HG02798 (cell line): ENCODE measurements around the gene PGRMC2.
A peak's percentile ranks its signal among the peaks of the same experiment; 100 is the strongest.

Experiments
- ATAC-seq: cut with Tn5 transposase; IDR thresholded peaks from one replicate; pipeline ENCODE4 v1.9.1; 2021; ENCODE audit warnings: mild to moderate bottlenecking; ENCODE audit not compliant: unreplicated experiment, poor library complexity

The PGRMC2 gene

DNA sequence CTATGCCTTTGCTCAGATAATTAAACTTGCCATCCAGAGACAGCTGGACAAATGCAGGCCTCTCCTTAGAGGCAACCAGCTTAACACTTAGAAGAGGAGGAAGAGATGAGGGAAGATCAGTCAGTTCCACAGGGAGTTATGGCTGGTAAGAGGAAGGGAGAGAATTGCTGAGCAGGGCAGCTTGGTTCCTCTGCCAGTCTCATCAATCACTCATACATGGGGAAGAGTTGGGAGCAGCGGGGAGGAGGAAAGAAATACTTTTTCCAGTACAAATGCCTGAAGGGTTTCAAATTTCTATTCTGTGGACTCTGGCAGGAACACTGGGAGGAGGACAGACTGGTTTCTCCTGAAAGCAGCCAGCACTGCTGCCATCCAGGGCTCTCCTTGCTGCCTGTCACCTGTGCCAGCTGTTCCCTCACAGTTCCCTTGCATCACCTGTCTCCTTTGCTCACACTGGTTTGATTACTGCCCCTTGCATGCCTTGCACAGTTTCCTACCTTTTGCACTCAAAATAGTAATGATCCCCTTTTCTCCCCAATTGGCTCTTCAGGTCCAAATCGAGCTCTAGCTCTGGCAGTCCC, 59.5 kb downstream of the PGRMC2 start:
- no peak for ATAC-seq

GRCh38 chr4:128225148-128225547, 62.5 kb downstream of the PGRMC2 start:
- ATAC-seq, result no peak

- no peak for ATAC-seq
Measured at GRCh38 chr4:128221586-128221985, 66.0 kb downstream of the PGRMC2 start.

DNA sequence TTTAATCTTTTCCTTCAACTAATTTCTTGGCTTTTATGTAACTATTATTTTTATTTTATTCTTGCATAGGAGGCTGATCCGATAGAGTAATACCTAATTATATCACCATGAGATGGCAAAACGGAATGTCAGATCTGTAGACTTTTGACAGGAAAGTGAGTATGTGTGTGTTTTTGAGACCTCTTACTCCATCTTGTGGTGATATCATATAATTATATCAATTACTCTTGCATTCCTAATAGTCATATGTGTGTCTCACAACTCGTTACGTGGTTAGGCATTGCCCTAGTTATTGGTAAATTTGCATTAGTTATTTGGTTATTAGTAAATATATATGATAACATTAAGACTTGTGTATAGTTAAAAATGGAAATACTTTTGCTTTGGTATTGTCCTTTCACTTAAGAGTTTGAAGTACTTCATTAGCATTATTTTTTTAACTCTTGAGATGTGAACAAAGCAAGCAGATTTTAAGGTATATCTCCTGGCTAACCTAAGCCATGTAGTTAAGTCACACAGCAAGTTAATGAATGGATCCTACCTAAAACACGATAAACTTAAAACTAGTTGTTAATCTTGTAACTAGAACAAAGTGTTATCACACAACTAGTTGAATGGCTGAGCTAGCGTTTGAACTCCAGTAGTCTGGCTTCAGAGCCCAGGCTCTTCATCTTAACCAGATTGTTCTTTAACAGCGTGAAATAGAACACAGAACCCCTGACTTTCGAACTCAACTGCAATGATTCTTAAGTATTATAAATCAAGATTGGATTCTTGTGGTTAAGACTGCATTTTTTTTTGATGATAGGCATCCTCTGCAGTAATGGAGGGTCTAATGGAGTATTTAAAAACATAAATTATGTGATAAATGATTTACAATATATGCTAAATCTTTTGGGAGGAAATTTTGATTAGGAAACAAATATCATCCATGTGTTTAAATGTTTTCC, 67.1 kb downstream of the PGRMC2 start:
- peak; percentile 52 for ATAC-seq
